Central memory CD8-positive, alpha-beta T cell (primary cell): ENCODE results near the gene ZNF48.
A peak's percentile ranks its signal among the peaks of the same experiment; 100 is the strongest.

Experiments
- ATAC-seq: fragments of 150-1000 bp; cut with Tn5 transposase; replicated peaks from 2 replicates; pipeline ENCODE4 v1.10.0; 2022; ENCODE audit warnings: mild to moderate bottlenecking, moderate FRiP score, moderate number of reproducible peaks; ENCODE audit not compliant: poor library complexity, severe bottlenecking; ENCODE audit errors: extremely low read depth
- DNase-seq, 2 donors: peaks; one replicate each; pipeline ENCODE4 v3.0.0; 2021; ENCODE audit warnings: low spot score in 2 of 2
- H3K27ac Mint-ChIP-seq: one replicate; pipeline ENCODE4 v1.8.0; 2022; ENCODE audit warnings: low read depth, mild to moderate bottlenecking, moderate library complexity, mixed read lengths
- H3K27me3 Mint-ChIP-seq: one replicate; pipeline ENCODE4 v1.8.0; 2022; ENCODE audit warnings: mixed read lengths
- H3K36me3 Mint-ChIP-seq: one replicate; pipeline ENCODE4 v1.8.0; 2022; ENCODE audit warnings: mild to moderate bottlenecking, moderate library complexity, mixed read lengths; ENCODE audit not compliant: insufficient read depth
- H3K4me1 Mint-ChIP-seq: one replicate; pipeline ENCODE4 v1.8.0; 2022; ENCODE audit warnings: mixed read lengths
- H3K4me3 Mint-ChIP-seq: one replicate; pipeline ENCODE4 v1.8.0; 2022; ENCODE audit warnings: mild to moderate bottlenecking, moderate library complexity, mixed read lengths
- H3K9me3 Mint-ChIP-seq: one replicate; pipeline ENCODE4 v1.8.0; 2022; ENCODE audit warnings: mixed read lengths

The ZNF48 gene

DNA sequence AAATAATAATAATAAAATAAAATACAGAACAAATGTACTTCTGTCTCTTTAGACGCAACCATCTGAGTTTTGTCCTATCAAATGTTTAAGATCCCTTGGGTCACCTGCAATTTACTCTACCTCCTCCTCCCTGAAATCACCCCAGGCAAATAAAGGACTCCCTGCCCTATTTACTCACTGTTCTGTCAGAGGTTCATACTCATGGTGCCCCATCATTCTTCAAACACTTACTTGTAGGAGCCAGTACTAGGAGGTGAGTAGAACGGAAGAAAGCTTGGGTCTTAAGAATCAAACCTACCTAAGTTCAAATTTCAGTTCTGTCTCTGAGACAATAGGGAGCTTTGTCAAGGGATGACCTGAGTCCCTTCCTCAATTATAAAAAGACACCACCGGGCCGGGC is 28.7 kb upstream of the ZNF48 start:
- H3K4me3 Mint-ChIP-seq: peak overlapping the region; percentile 80

DNA sequence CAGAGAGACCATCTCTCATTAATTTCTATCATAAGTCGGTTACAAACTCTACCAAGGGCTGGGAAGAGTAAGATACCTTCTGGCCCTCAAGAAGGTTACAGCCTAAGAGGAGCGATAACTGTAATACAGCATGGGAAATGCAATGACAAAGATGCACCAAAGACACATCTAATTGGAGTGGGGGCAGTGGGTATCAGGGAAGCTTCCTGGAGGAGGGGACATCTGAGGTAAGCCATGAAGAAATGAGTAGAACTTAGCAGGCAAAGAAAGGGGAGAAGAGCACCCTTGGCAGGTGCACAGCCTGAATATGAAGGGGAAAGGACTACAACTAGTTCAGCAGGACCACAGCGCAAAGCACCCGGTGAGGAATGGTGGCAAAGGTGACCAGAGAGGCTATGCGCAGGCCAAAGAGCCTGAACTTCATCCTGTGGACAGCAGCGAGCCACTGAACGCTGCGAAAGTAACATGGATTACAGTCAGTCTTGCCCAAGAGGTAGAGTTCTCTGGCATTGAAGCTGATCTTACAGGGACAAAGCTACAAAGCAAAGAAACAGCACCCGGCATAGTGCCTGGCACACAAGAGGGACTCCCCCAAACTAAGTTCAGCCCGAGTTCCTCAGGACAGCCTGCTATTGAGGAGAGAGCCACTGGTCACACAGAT is 27.7 kb upstream of the ZNF48 start:
- H3K4me1 Mint-ChIP-seq: peaks cover 55% of the 10 kb centered on the region
- no peaks in the 10 kb centered on the region for H3K9me3 Mint-ChIP-seq
- no peak for DNase-seq
- H3K27me3 Mint-ChIP-seq: no peaks in the 10 kb centered on the region
- peak overlapping the region; percentile 80 for H3K4me3 Mint-ChIP-seq
- no peak for ATAC-seq
- peaks cover 23% of the 10 kb centered on the region for H3K36me3 Mint-ChIP-seq
- H3K27ac Mint-ChIP-seq: peak overlapping the region; percentile 36

More for the DNA sequence above, 28.7 kb upstream of the ZNF48 start:
- Mint-ChIP-seq H3K4me1 (peaks cover 52% of the 10 kb centered on the region), H3K36me3 (peaks cover 25% of the 10 kb centered on the region), H3K27ac (peak overlapping the region; percentile 36), H3K9me3 (no peaks in the 10 kb centered on the region), H3K27me3 (no peaks in the 10 kb centered on the region)
- ATAC-seq (no peak), DNase-seq (no peak)

- Mint-ChIP-seq H3K27ac (peak overlapping the region; percentile 68), H3K4me3 (peak overlapping the region; percentile 80), H3K36me3 (peaks cover 20% of the 10 kb centered on the region), H3K4me1 (peaks cover 55% of the 10 kb centered on the region), H3K9me3 (no peaks in the 10 kb centered on the region), H3K27me3 (no peaks in the 10 kb centered on the region)
- ATAC-seq (no peak), DNase-seq (no peak)
Observed at GRCh38 chr16:30368122-30368791, 27.0 kb upstream of the ZNF48 start.

DNA sequence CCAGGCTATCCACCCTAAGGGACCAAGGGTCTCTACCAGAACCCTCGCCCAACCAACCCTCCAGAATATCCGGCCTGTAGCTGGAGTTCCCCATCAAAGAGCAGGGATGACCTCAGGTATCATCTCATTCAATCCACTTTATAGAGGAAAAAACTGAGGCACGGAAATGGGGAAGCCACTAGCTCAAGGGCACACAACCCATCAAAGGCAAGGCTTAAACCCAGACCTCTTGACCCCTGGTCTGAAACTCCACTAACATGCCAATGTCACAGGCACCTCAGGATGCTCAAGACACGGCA is 26.5 kb upstream of the ZNF48 start:
- Mint-ChIP-seq H3K27ac (peak overlapping the region; percentile 68), H3K9me3 (no peaks in the 10 kb centered on the region), H3K4me3 (peak overlapping the region; percentile 80), H3K36me3 (peaks cover 18% of the 10 kb centered on the region), H3K4me1 (peaks cover 54% of the 10 kb centered on the region), H3K27me3 (no peaks in the 10 kb centered on the region)
- no peak for ATAC-seq
- no peak for DNase-seq

GRCh38 chr16:30369091-30369937 is 25.9 kb upstream of the ZNF48 start:
- Mint-ChIP-seq H3K9me3 (no peaks in the 10 kb centered on the region), H3K27ac (peak overlapping the region; percentile 68), H3K4me3 (peak overlapping the region; percentile 80), H3K4me1 (peaks cover 54% of the 10 kb centered on the region), H3K36me3 (peaks cover 16% of the 10 kb centered on the region), H3K27me3 (no peaks in the 10 kb centered on the region)
- no peak for DNase-seq
- no peak for ATAC-seq

DNA sequence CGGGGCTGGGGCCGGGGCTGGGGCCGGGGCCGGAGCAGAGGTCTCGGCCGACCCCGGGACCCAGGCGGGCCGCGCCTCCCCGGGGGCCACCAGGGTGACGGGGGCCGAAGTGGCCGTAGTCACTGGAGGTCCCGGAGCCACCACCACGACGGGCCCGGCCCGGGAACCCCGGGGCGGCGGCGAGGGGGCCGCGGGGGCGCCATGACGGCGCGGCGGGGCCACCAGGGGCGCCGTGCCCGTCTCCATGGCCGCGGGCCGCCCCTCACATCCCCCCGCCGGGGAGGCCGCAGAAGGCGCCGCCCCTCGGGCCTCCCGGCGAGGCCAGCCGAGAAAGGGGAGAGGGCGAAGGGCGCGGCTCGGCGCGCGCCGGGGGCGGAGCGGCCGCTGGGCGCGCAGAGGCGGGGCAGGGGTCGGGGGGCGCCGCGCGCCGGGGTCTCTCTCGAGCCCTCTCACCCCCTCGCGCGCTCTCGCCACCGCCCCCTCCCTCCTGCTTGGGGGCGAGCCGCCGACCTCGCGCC is 25.2 kb upstream of the ZNF48 start:
- H3K4me1 Mint-ChIP-seq: peaks cover 54% of the 10 kb centered on the region
- no peaks in the 10 kb centered on the region for H3K27me3 Mint-ChIP-seq
- DNase-seq: no peak
- peak overlapping the region; percentile 88 for H3K27ac Mint-ChIP-seq
- peak overlapping the region; percentile 80 for H3K4me3 Mint-ChIP-seq
- ATAC-seq: no peak
- peaks cover 15% of the 10 kb centered on the region for H3K36me3 Mint-ChIP-seq
- no peaks in the 10 kb centered on the region for H3K9me3 Mint-ChIP-seq

DNA sequence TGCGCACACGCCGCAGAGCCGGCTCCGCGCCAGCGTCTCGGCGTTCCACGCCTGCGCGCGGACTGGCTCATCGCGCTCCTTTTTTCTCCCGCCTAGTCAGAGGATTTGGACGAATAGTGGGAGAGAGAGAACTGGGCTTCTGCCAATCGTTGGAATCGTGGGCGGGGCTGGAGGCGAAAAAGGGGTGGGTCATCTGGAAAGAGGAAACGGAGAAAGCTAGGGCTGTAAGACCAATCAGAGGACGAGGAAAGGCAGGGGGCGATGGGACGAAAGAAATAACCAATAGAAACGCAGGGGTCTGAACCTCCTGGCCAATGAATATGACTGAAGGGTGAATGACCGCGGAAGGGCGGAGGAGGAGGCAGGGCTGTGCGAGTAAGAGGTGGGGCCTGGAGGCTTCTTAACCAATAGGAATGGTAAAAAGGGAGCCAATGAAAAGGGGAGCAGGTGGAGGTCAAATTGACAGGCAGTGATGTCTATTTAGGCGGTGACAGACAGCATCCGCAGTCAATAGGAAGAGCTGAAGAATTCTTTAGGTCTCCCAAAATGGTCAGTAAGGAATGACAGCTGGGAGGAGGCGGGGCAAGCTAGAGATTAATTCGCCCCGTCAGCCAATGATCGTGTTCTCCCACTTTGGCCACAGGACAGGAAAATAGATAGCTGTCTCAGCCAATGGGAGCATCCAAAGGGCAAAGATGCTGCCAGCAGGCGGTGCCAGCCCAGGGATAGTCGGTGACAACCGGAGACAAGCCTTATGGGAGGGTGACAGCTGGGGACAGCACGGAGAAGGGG is 24.6 kb upstream of the ZNF48 start, which contains the start of gene TBC1D10B:
TSS of gene TBC1D10B (minus strand) at position 39 of the 792 bp plus-strand sequence. CDS start 311 bp downstream, outside the sequence.
- Mint-ChIP-seq H3K27me3 (no peaks in the 10 kb centered on the region), H3K9me3 (no peaks in the 10 kb centered on the region), H3K4me1 (peaks cover 49% of the 10 kb centered on the region), H3K36me3 (peaks cover 11% of the 10 kb centered on the region), H3K27ac (peak within 1 kb of the TSS; percentile 88), H3K4me3 (peak within 1 kb of the TSS; percentile 80)
- ATAC-seq (peak; percentile 89), DNase-seq (peak; percentile 98 to 100)

GRCh38 chr16:30371248-30371816 is 23.9 kb upstream of the ZNF48 start:
- DNase-seq (no peak), ATAC-seq (no peak)
- Mint-ChIP-seq H3K9me3 (no peaks in the 10 kb centered on the region), H3K36me3 (peaks cover 11% of the 10 kb centered on the region), H3K27me3 (no peaks in the 10 kb centered on the region), H3K27ac (peak overlapping the region; percentile 88), H3K4me1 (peaks cover 48% of the 10 kb centered on the region), H3K4me3 (peak overlapping the region; percentile 58)

DNA sequence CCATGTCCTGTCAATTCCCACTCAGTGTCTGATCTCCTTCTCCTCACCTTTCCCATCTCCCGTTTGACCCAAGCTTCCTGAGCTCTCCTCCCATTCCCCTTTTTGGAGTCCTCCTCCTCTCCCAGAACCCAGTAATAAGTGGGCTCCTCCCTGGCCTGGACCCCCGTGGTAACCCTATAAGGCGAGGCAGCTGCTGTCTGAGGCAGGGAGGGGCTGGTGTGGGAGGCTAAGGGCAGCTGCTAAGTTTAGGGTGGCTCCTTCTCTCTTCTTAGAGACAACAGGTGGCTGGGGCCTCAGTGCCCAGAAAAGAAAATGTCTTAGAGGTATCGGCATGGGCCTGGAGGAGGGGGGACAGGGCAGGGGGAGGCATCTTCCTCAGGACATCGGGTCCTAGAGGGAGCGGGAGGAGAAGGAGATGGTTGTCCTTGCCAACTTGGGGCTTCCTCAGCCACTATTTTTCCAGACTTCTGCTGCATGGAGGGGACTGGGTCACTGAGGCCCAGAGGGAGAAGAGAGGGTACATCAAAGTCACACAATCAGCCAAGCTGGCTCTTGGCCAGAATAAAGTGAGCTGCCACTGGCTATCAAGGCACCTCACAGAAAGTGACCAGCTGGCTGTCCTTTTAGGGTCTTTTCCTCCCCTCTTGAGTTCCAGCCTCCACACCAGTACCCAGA is 23.0 kb upstream of the ZNF48 start:
- Mint-ChIP-seq H3K36me3 (peaks cover 11% of the 10 kb centered on the region), H3K4me1 (peaks cover 42% of the 10 kb centered on the region), H3K4me3 (peak overlapping the region; percentile 58), H3K27me3 (no peaks in the 10 kb centered on the region), H3K27ac (peak overlapping the region; percentile 88), H3K9me3 (no peaks in the 10 kb centered on the region)
- ATAC-seq (no peak), DNase-seq (no peak)

DNA sequence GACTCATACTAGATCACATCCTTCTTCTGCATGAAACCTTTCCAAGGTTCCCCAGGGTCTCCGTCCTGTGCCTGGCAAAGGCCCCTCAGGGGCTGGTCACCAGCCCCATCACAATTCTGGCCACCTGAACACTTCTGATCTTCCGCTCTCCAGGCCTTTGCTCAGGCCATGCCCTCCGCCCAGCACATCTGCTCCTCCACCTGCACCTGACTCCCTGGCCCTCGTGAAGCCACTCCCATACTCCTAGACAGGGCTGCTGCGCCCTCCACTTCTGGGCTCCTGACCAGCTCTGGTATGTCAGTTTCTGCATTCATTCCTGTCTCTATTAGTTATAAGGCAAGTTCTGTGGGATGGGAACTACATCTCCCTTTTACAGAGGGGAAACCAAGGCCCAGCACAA is 22.5 kb upstream of the ZNF48 start:
- Mint-ChIP-seq H3K36me3 (peaks cover 12% of the 10 kb centered on the region), H3K4me3 (peak overlapping the region; percentile 33), H3K4me1 (peaks cover 42% of the 10 kb centered on the region), H3K9me3 (no peaks in the 10 kb centered on the region), H3K27me3 (no peaks in the 10 kb centered on the region), H3K27ac (peak overlapping the region; percentile 74)
- DNase-seq (no peak), ATAC-seq (no peak)

GRCh38 chr16:30374538-30374937 is 20.7 kb upstream of the ZNF48 start, which contains the start of gene MYL11:
TSS of gene MYL11 (plus strand) at chr16:30374802. CDS start at chr16:30374858, 56 bp downstream.
- DNase-seq (no peak), ATAC-seq (no peak)
- Mint-ChIP-seq H3K4me1 (peaks cover 42% of the 10 kb centered on the region), H3K27me3 (no peaks in the 10 kb centered on the region), H3K36me3 (peaks cover 26% of the 10 kb centered on the region), H3K4me3 (no peak within 1 kb of the TSS), H3K27ac (peak within 1 kb of the TSS; percentile 74), H3K9me3 (no peaks in the 10 kb centered on the region)
